Adrenal gland (tissue), 5 donors: Measurements from ENCODE around the gene ZNF282.

Experiments used
- POLR2A ChIP-seq, 2 donors: fragments of 450-650 bp; IDR thresholded peaks; one replicate each; pipeline ENCODE4 v1.6.1; 2017; ENCODE audit warnings: antibody characterized with exemption in 2 of 2, mild to moderate bottlenecking in 2 of 2, moderate library complexity in 1 of 2
- TF ChIP-seq, protein P1 (sequence below), 6 experiments: fragments of 450-650 bp in 4 of 6; fragments of 200-600 bp in 2 of 6; sonication (generic) in 1 of 6; IDR thresholded peaks; 1 replicate in 5 of 6; 2 replicates in 1 of 6; pipeline versions ENCODE4 v1.5.1 to v1.8.0; 2016 to 2021; ENCODE audit warnings: antibody characterized with exemption in 6 of 6, mild to moderate bottlenecking in 2 of 6, moderate library complexity in 1 of 6
- donor health status: DM: no; HTN: no; CAD: no.

DNA sequence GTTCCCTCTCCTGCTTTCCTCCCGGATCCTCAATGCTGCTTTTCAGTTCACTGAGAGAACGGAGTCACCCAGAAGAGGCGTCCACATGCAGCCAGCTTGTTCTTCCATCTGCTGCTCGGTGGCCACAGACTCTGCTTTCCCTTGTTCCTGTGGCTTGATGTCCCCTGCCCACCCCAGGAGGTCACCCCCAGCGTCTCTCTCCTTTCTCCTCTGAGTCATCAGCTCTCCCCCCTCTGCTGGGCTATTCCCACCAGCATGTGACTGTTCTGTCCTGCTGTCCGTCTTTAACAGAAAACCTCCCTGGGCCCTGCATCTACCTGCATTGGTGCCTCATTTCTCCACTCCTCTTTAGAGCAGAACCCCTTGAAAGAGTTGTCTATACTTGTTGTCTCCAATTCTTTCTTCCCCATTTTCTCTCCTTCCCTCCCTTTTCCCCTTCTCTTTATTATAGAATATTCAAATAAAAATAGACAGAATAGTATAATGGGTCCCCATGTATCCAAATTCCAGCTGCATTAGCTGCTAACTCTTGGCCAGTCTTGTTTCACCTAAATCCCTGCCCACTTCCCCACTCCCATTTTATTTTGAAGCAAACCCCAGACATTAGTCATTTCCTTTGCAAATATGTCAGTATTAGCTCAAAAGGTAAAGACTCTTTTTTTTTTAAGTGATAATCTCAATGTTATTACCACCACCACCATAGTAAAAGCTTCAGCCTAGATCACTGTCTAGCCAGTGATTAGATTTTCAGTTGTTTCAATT, 4.1 kb downstream of the ZNF282 start:
- no peak for TF ChIP-seq POLR2A (IDR thresholded peaks at IDR 0.05)
- TF ChIP-seq, protein P1, sequence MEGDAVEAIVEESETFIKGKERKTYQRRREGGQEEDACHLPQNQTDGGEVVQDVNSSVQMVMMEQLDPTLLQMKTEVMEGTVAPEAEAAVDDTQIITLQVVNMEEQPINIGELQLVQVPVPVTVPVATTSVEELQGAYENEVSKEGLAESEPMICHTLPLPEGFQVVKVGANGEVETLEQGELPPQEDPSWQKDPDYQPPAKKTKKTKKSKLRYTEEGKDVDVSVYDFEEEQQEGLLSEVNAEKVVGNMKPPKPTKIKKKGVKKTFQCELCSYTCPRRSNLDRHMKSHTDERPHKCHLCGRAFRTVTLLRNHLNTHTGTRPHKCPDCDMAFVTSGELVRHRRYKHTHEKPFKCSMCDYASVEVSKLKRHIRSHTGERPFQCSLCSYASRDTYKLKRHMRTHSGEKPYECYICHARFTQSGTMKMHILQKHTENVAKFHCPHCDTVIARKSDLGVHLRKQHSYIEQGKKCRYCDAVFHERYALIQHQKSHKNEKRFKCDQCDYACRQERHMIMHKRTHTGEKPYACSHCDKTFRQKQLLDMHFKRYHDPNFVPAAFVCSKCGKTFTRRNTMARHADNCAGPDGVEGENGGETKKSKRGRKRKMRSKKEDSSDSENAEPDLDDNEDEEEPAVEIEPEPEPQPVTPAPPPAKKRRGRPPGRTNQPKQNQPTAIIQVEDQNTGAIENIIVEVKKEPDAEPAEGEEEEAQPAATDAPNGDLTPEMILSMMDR (IDR thresholded peaks at IDR 0.05), result no peak
